Prostate gland (tissue), 2 donors: ENCODE measurements around the gene CXCL1.

ENCODE experiments used
- POLR2A ChIP-seq: fragments of 450-650 bp; IDR thresholded peaks from one replicate; pipeline ENCODE4 v1.6.1; 2016; ENCODE audit warnings: antibody characterized with exemption, mild to moderate bottlenecking
- POLR2AphosphoS5 ChIP-seq: sonication (generic); formaldehyde crosslinking; IDR thresholded peaks from one replicate; pipeline ENCODE4 v1.6.1; 2017; ENCODE audit warnings: antibody characterized with exemption
- TF ChIP-seq, protein P1 (sequence below), 4 experiments: fragments of 200-600 bp in 2 of 4; fragments of 450-650 bp in 2 of 4; sonication (generic) in 2 of 4; IDR thresholded peaks; 1 replicate in 3 of 4; 2 replicates in 1 of 4; pipeline ENCODE4 v1.5.1; 2016 to 2019; ENCODE audit warnings: antibody characterized with exemption in 4 of 4, mild to moderate bottlenecking in 2 of 4, moderate library complexity in 2 of 4

DNA sequence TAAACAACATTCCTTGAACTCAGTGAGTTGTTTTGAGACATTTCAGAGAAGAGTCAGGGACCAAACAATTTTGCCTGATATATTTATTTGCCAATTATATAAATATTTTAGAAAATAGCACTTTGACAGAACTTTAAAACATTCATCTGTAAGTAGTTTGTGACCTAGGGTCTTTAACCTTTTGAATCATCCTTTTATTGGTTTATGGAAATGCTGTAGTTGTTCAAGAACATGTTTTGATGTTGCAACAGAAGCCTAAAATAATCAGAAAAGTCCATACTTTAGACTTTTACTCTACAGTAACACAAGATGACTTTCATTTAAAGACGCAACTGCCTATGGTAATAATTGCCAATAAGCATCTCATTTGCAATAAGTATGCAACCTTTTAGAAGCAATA lies 43.0 kb downstream of the CXCL1 start:
- TF ChIP-seq, protein P1, sequence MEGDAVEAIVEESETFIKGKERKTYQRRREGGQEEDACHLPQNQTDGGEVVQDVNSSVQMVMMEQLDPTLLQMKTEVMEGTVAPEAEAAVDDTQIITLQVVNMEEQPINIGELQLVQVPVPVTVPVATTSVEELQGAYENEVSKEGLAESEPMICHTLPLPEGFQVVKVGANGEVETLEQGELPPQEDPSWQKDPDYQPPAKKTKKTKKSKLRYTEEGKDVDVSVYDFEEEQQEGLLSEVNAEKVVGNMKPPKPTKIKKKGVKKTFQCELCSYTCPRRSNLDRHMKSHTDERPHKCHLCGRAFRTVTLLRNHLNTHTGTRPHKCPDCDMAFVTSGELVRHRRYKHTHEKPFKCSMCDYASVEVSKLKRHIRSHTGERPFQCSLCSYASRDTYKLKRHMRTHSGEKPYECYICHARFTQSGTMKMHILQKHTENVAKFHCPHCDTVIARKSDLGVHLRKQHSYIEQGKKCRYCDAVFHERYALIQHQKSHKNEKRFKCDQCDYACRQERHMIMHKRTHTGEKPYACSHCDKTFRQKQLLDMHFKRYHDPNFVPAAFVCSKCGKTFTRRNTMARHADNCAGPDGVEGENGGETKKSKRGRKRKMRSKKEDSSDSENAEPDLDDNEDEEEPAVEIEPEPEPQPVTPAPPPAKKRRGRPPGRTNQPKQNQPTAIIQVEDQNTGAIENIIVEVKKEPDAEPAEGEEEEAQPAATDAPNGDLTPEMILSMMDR (IDR thresholded peaks at IDR 0.05), result no peak
- no peak for TF ChIP-seq POLR2A
- TF ChIP-seq POLR2AphosphoS5, result no peak
